SK-N-SH (cell line): ENCODE data around the gene EIF2D. TPM values are rescaled to one million over a fixed set of nuclear protein-coding genes. Genes with fewer than 3 reads are reported as not detected.
"Not testable (repeated sequence)": the region's sequence is repeated elsewhere in the genome, so short reads cannot be mapped to it uniquely, and the experiment has no call there.

Experiments
- CTCF ChIA-PET: fragments of 300-600, 350-600 bp; formaldehyde crosslinking; extraction: SDS; loops from one replicate; lab custom pipeline; 2021; lab: Yijun Ruan, JAX
- POLR2A ChIA-PET: fragments of 350-600 bp; sonication (Branson Sonifier 250); formaldehyde crosslinking; extraction: SDS; loops from one replicate; lab custom pipeline; 2020; ENCODE audit warnings: antibody characterized with exemption, inconsistent platforms; lab: Yijun Ruan, JAX
- DNase-seq: peaks from one replicate; pipeline ENCODE4 v3.0.0; 2012
- H2AFZ ChIP-seq: fragments of 200-600 bp; sonication (generic); 2 replicates; pipeline ENCODE4 v1.8.1; 2016; ENCODE audit warnings: antibody characterized with exemption, mild to moderate bottlenecking, low read depth
- H3F3A ChIP-seq: fragments of 200-600 bp; sonication (generic); replicated peaks from 2 replicates; pipeline ENCODE3; 2016; ENCODE audit warnings: antibody characterized with exemption, mild to moderate bottlenecking; ENCODE audit not compliant: insufficient read depth
- H3K27ac ChIP-seq, 2 experiments: fragments of 200-500 bp in 1 of 2; fragments of 200-600 bp in 1 of 2; sonication (Bioruptor generic) in 1 of 2; sonication (generic), shearing (Covaris generic) in 1 of 2; 2 replicates each; pipeline versions ENCODE4 v1.5.1 to v1.6.1; 2014 to 2016; ENCODE audit warnings: low read depth in 2 of 2, inconsistent platforms in 1 of 2, low read length in 1 of 2, mild to moderate bottlenecking in 1 of 2, mixed read lengths in 1 of 2
- H3K27me3 ChIP-seq: fragments of 200-600 bp; sonication (generic), shearing (Covaris generic); 2 replicates; pipeline ENCODE4 v1.6.1; 2016; ENCODE audit warnings: mixed run types; ENCODE audit not compliant: insufficient read depth
- H3K36me3 ChIP-seq, 2 experiments: fragments of 200-500 bp in 1 of 2; fragments of 200-600 bp in 1 of 2; sonication (Bioruptor generic) in 1 of 2; sonication (generic) in 1 of 2; replicated peaks in 1 of 2; 2 replicates each; pipeline versions ENCODE3 to v1.5.1; 2014 to 2016; ENCODE audit warnings: low read length in 1 of 2, mild to moderate bottlenecking in 1 of 2; ENCODE audit not compliant: insufficient read depth in 2 of 2, control insufficient read depth in 1 of 2
- H3K4me1 ChIP-seq, 2 experiments: fragments of 200-500 bp in 1 of 2; fragments of 200-600 bp in 1 of 2; sonication (Bioruptor generic) in 1 of 2; sonication (generic), shearing (Covaris generic) in 1 of 2; 2 replicates each; pipeline versions ENCODE4 v1.5.1 to v1.6.1; 2014 to 2016; ENCODE audit warnings: low read depth in 1 of 2, low read length in 1 of 2, mixed run types in 1 of 2; ENCODE audit not compliant: insufficient read depth in 2 of 2, control insufficient read depth in 1 of 2
- H3K4me2 ChIP-seq: fragments of 200-600 bp; sonication (generic), shearing (Covaris generic); 2 replicates; pipeline ENCODE4 v1.6.1; 2017; ENCODE audit warnings: mixed run types
- H3K4me3 ChIP-seq, 2 experiments: fragments of 200-500 bp in 1 of 2; fragments of 200-600 bp in 1 of 2; sonication (Bioruptor generic) in 1 of 2; sonication (generic), shearing (Covaris generic) in 1 of 2; 2 replicates each; pipeline versions ENCODE4 v1.5.1 to v1.8.1; 2014 to 2016; ENCODE audit warnings: low read depth in 2 of 2, inconsistent platforms in 1 of 2, low read length in 1 of 2, mild to moderate bottlenecking in 1 of 2, mixed read lengths in 1 of 2, moderate library complexity in 1 of 2
- H3K79me2 ChIP-seq: fragments of 200-600 bp; sonication (generic); 2 replicates; pipeline ENCODE4 v1.8.1; 2017; ENCODE audit warnings: mild to moderate bottlenecking; ENCODE audit not compliant: insufficient read depth
- H3K9ac ChIP-seq: fragments of 200-600 bp; sonication (generic); 2 replicates; pipeline ENCODE4 v1.6.1; 2017; ENCODE audit warnings: mixed run types
- H3K9me2 ChIP-seq: fragments of 200-600 bp; sonication (generic); 2 replicates; pipeline ENCODE4 v1.6.1; 2017; ENCODE audit warnings: mixed run types
- H3K9me3 ChIP-seq: fragments of 200-600 bp; sonication (generic); 2 replicates; pipeline ENCODE4 v1.6.1; 2017; ENCODE audit warnings: mixed run types, mild to moderate bottlenecking, moderate library complexity
- H4K20me1 ChIP-seq: fragments of 200-600 bp; sonication (generic); 2 replicates; pipeline ENCODE4 v1.6.1; 2017; ENCODE audit warnings: mild to moderate bottlenecking, mixed run types; ENCODE audit not compliant: insufficient read depth
- FOXJ3 ChIP-seq: sonication (generic); formaldehyde crosslinking; IDR thresholded peaks from 2 replicates; pipeline ENCODE4 v1.5.1; 2020; ENCODE audit warnings: mild to moderate bottlenecking, missing genetic modification reagents
- RAD21 ChIP-seq: IDR thresholded peaks from 2 replicates; pipeline ENCODE4 v1.6.1; 2012; ENCODE audit warnings: mild to moderate bottlenecking, low read length
- RCOR1 ChIP-seq: fragments of 150-350 bp; IDR thresholded peaks from 2 replicates; pipeline ENCODE4 v1.6.1; 2017; ENCODE audit warnings: antibody characterized with exemption, low read length
- SMC3 ChIP-seq: IDR thresholded peaks from 2 replicates; pipeline ENCODE4 v1.6.1; 2012; ENCODE audit warnings: low read depth, low read length, improper control_type of control experiment
- TAF1 ChIP-seq: IDR thresholded peaks from 2 replicates; pipeline ENCODE4 v1.6.1; 2012; ENCODE audit warnings: low read depth, mild to moderate bottlenecking, low read length, moderate library complexity, borderline replicate concordance
- TEAD4 ChIP-seq: IDR thresholded peaks from 2 replicates; pipeline ENCODE4 v1.4.0; 2012; ENCODE audit warnings: mild to moderate bottlenecking, borderline replicate concordance; ENCODE audit not compliant: insufficient read depth
- YY1 ChIP-seq: IDR thresholded peaks from 2 replicates; pipeline ENCODE4 v1.4.0; 2012; ENCODE audit warnings: low read depth, mild to moderate bottlenecking
- WGBS: methylation state at CpG from one replicate; pipeline ENCODE4 v1.1.6; 2017; ENCODE audit warnings: low lambda C conversion rate; 5-methylcytosine and 5-hydroxymethylcytosine counted together
- polyA plus RNA-seq, 3 experiments: library from polyadenylated mRNA; depleted of rRNA; stranded (reverse); fragments of >200 nt; gene quantifications; 2 replicates each; pipeline ENCODE4 v1.2.3, GENCODE V29; 2012

Gene EIF2D
- polyA plus RNA-seq, 1 of the 3 experiments (the other 2 are of a cell fraction) = 59.5 TPM

DNA sequence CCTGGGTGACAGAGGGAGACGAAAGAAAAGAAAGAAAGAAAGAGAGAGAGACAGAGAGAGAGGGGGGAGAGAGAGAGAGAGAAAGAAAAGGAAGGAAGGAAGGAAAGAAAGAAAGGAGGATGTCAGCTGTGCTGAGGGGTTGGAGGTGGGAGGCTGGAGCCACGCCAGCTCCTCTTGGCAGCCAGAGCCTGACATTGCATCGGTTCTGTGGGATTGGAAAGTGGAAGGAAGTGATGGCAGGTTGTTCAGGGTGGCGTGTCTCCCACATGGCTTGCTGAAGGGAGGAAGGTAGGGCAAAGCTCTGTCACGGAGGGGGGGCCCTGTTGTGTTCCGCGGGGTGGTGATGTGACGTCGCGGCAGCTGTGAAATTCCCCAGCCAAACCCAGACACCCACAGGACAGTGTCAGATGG is 30.7 kb downstream of the EIF2D start:
- Histone ChIP-seq H3K27ac (no peak overlapping the region), H3K4me1 (peaks cover 0 to 14% of the 10 kb centered on the region in 2 experiments; a peak in 2 of 4 replicates), H3K9ac (no peak overlapping the region), H3K9me2 (no peaks in the 10 kb centered on the region), H3F3A (no peaks in the 10 kb centered on the region), H3K27me3 (no peaks in the 10 kb centered on the region), H3K4me3 (no peak overlapping the region), H3K4me2 (no peak overlapping the region), H3K79me2 (no peaks in the 10 kb centered on the region), H4K20me1 (no peaks in the 10 kb centered on the region), H3K36me3 (peaks cover 0 to 6% of the 10 kb centered on the region in 2 experiments), H3K9me3 (no peaks in the 10 kb centered on the region), H2AFZ (no peak overlapping the region)
- TF ChIP-seq TEAD4 = no peak
- 77% methylated on average over 3 of the region's 10 CpGs for WGBS
- ChIA-PET POLR2A (no interaction called here), CTCF (interaction anchor here (1.0 to 12.7 kb wide), 5 partner anchors 41 to 119 kb away, joined by 3 to 241 read pairs (median 16); no protein-coding TSS in a partner anchor)
- DNase-seq = no peak

GRCh38 chr1:206581114-206581497 is 31.2 kb downstream of the EIF2D start:
- DNase-seq, H4K20me1 ChIP-seq, H3K36me3 ChIP-seq, H3K9ac ChIP-seq, H3K9me3 ChIP-seq, H3K4me2 ChIP-seq, H3K9me2 ChIP-seq, H3K27ac ChIP-seq, H3K27me3 ChIP-seq, H3F3A ChIP-seq, H3K79me2 ChIP-seq, POLR2A ChIA-PET, H3K4me3 ChIP-seq, H2AFZ ChIP-seq: not testable (repeated sequence)
- CTCF ChIA-PET = interaction anchor here (1.0 to 12.7 kb wide), 6 partner anchors 41 to 119 kb away, joined by 3 to 241 read pairs (median 12); no protein-coding TSS in a partner anchor
- peaks cover 0 to 14% of the 10 kb centered on the region in 2 experiments; a peak in 2 of 4 replicates for H3K4me1 ChIP-seq
- WGBS = 89% methylated on average over 7 of the region's 7 CpGs

DNA sequence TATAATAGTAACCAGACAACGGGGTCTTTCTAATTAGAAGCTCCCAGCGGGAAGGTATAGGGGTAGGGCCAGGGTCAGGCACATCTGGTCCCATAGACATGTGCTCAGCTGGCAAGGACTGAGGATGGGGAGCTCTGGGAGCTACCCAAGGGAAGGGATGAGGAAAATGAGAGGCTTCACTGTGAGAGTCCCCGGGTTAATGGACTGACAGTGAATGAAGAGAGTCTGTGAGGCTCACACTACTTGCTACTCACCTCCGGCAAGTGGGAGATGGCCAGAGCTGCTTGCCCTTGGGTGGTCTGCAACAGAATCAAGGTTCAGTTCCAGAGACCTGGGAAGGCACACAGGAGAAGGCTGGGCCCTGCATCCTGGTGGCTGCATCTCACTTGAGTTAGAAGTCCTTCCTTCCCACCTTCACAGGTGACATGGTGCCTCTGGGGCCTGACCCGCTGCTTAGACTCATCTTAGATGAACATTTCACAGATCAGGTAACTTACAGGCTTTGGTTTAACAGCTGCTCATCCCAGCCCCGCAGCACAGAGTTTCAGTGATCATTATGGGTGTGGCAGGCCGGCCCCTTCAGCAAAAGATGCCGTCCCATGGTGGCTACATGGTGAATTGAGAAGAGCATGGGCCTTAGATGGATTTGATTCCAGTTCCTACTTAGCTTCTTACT is 31.7 kb downstream of the EIF2D start:
- CTCF ChIA-PET = interaction anchor here (1.3 to 12.7 kb wide), 6 partner anchors 22 to 118 kb away, joined by 3 to 241 read pairs (median 12); no protein-coding TSS in a partner anchor
- H3K79me2 ChIP-seq = no peaks in the 10 kb centered on the region
- 93% methylated on average over 8 of the region's 8 CpGs for WGBS
- no peak overlapping the region for H3K4me2 ChIP-seq
- DNase-seq = no peak
- H3K9ac ChIP-seq = no peak overlapping the region
- no peaks in the 10 kb centered on the region for H3K9me2 ChIP-seq
- TF ChIP-seq RCOR1 (no peak), FOXJ3 (CRISPR knock-in tag) (no peak), YY1 (no peak), TAF1 (no peak), SMC3 (no peak), RAD21 (no peak)
- H3K27ac ChIP-seq = no peak overlapping the region
- no peaks in the 10 kb centered on the region for H3F3A ChIP-seq
- peaks cover 0 to 3% of the 10 kb centered on the region in 2 experiments for H3K36me3 ChIP-seq
- no peaks in the 10 kb centered on the region for H3K27me3 ChIP-seq
- H2AFZ ChIP-seq = no peak overlapping the region
- H4K20me1 ChIP-seq = no peaks in the 10 kb centered on the region
- H3K4me3 ChIP-seq = no peak overlapping the region
- POLR2A ChIA-PET = no interaction called here
- H3K9me3 ChIP-seq = no peaks in the 10 kb centered on the region
- H3K4me1 ChIP-seq = peaks cover 0 to 14% of the 10 kb centered on the region in 2 experiments; a peak in 3 of 4 replicates
